OCI-M1 (cell line): ENCODE measurements around the gene ARNT2.

Experiments used
- DNase-seq: peaks from one replicate; lab custom pipeline; 2025; lab: John Stamatoyannopoulos, UW

The ARNT2 gene

GRCh38 chr15:80597076-80597475 lies 192.9 kb downstream of the ARNT2 start:
- no peak for DNase-seq

GRCh38 chr15:80599359-80599758 lies 195.2 kb downstream of the ARNT2 start:
- DNase-seq, result no peak

GRCh38 chr15:80600626-80601025 lies 196.4 kb downstream of the ARNT2 start:
- DNase-seq, result no peak

- DNase-seq, result no peak
These were observed 197.1 kb downstream of the ARNT2 start for GRCh38 chr15:80601256-80601655.

- DNase-seq, result no peak
These were observed 200.7 kb downstream of the ARNT2 start for GRCh38 chr15:80604583-80605575.

GRCh38 chr15:80605591-80606150 lies 201.5 kb downstream of the ARNT2 start:
- DNase-seq, result no peak

GRCh38 chr15:80606511-80607071 lies 202.4 kb downstream of the ARNT2 start:
- DNase-seq, result no peak

- no peak for DNase-seq
These were observed 203.3 kb downstream of the ARNT2 start for GRCh38 chr15:80607287-80607980.

GRCh38 chr15:80608688-80609087 lies 204.5 kb downstream of the ARNT2 start:
- DNase-seq, result no peak

- DNase-seq, result no peak
These were observed 204.9 kb downstream of the ARNT2 start for GRCh38 chr15:80609091-80609490.

GRCh38 chr15:80609512-80609946 lies 205.3 kb downstream of the ARNT2 start:
- DNase-seq, result no peak

- DNase-seq, result no peak
These were observed 207.4 kb downstream of the ARNT2 start for GRCh38 chr15:80611543-80612080.

- no peak for DNase-seq
These were observed 208.1 kb downstream of the ARNT2 start for GRCh38 chr15:80612118-80612823.

- no peak for DNase-seq
These were observed 209.7 kb downstream of the ARNT2 start for GRCh38 chr15:80613762-80614365.

GRCh38 chr15:80614711-80615360 lies 210.7 kb downstream of the ARNT2 start:
- DNase-seq, result no peak

- no peak for DNase-seq
These were observed 211.2 kb downstream of the ARNT2 start for GRCh38 chr15:80615361-80615736.

- DNase-seq, result peak; percentile 23
These were observed 211.7 kb downstream of the ARNT2 start for GRCh38 chr15:80615783-80616391.

GRCh38 chr15:80618685-80619400 lies 214.7 kb downstream of the ARNT2 start:
- DNase-seq, result no peak

GRCh38 chr15:80619680-80620079 lies 215.5 kb downstream of the ARNT2 start:
- no peak for DNase-seq
